Uterus (tissue), 4 donors: ENCODE measurements around the gene UBE2Z. TPM values are rescaled to one million over a fixed set of nuclear protein-coding genes. Genes with fewer than 3 reads are reported as not detected.

Experiments
- DNase-seq, 2 donors: peaks; one replicate each; pipeline ENCODE4 v3.0.0-alpha.2; 2019 to 2020
- H3K27ac ChIP-seq, 2 donors: fragments of 200-600 bp; sonication (generic); 1 replicate in 1 of 2; 2 replicates in 1 of 2; pipeline ENCODE4 v1.5.1; 2016 to 2018
- H3K27me3 ChIP-seq, 2 donors: fragments of 200-600 bp; sonication (generic); one replicate each; pipeline ENCODE4 v1.5.1; 2018 to 2019; ENCODE audit warnings: control low read depth in 1 of 2
- H3K36me3 ChIP-seq, 2 donors: fragments of 200-600 bp; sonication (generic); one replicate each; pipeline ENCODE4 v1.5.1; 2019; ENCODE audit warnings: control low read depth in 1 of 2
- H3K4me1 ChIP-seq, 2 donors: fragments of 200-600 bp; sonication (generic); one replicate each; pipeline ENCODE4 v1.5.1; 2018 to 2019; ENCODE audit warnings: control low read depth in 1 of 2
- H3K4me3 ChIP-seq, 2 donors: fragments of 200-600 bp; sonication (generic); 1 replicate in 1 of 2; 2 replicates in 1 of 2; pipeline ENCODE4 v1.5.1; 2018 to 2019; ENCODE audit warnings: mild to moderate bottlenecking in 1 of 2
- H3K9me3 ChIP-seq, 2 donors: fragments of 200-600 bp; sonication (generic); one replicate each; pipeline ENCODE4 v1.5.1; 2019; ENCODE audit warnings: control low read depth in 1 of 2
- CTCF ChIP-seq, 4 experiments: fragments of 200-600 bp in 2 of 4; fragments of 450-650 bp in 2 of 4; sonication (generic) in 2 of 4; IDR thresholded peaks; one replicate each; pipeline ENCODE4 v1.5.1; 2016 to 2019; ENCODE audit warnings: antibody characterized with exemption in 4 of 4, mild to moderate bottlenecking in 2 of 4, moderate library complexity in 1 of 4
- POLR2A ChIP-seq, 2 donors: fragments of 450-650 bp; IDR thresholded peaks; one replicate each; pipeline ENCODE4 v1.6.1; 2016; ENCODE audit warnings: antibody characterized with exemption in 2 of 2, mild to moderate bottlenecking in 1 of 2, moderate library complexity in 1 of 2
- intact Hi-C: fragments of 100-400 bp; cut with DNase I; formaldehyde crosslinking; loops from one replicate; pipeline ENCODE4 v1.15.1; 2023; ENCODE audit warnings: low total_unique reads
- total RNA-seq, 4 donors: library from RNA; depleted of rRNA in 3 of 4; stranded (reverse); fragments of >200 nt in 3 of 4; gene quantifications; one replicate each; pipeline versions ENCODE4 v1.1.0 to v1.2.4, GENCODE V29; 2014 to 2023
- donor health status: DM: yes; HTN: yes; CAD: no.

The UBE2Z gene
- total RNA-seq, 4 donors from 2014 or later, result 25.0 to 77.9 (median 59.4) TPM

- Histone ChIP-seq H3K27me3 (no peaks in the 10 kb centered on the region), H3K4me3 (no peak overlapping the region), H3K9me3 (no peaks in the 10 kb centered on the region), H3K27ac (no peak overlapping the region), H3K4me1 (no peaks in the 10 kb centered on the region), H3K36me3 (no peaks in the 10 kb centered on the region)
- no peak for TF ChIP-seq POLR2A (IDR thresholded peaks at IDR 0.05)
- TF ChIP-seq CTCF (IDR thresholded peaks at IDR 0.05), result no peak
- intact Hi-C loops, result no loop called here
- DNase-seq, result no peak
Measured at GRCh38 chr17:48927978-48928745, 20.0 kb downstream of the UBE2Z start.

- Histone ChIP-seq H3K27ac (no peak overlapping the region), H3K27me3 (no peaks in the 10 kb centered on the region), H3K36me3 (no peaks in the 10 kb centered on the region), H3K9me3 (no peaks in the 10 kb centered on the region), H3K4me1 (no peaks in the 10 kb centered on the region), H3K4me3 (no peak overlapping the region)
- TF ChIP-seq POLR2A (IDR thresholded peaks at IDR 0.05) (no peak), CTCF (IDR thresholded peaks at IDR 0.05) (no peak)
- no peak for DNase-seq
- intact Hi-C loops, result no loop called here
Measured at GRCh38 chr17:48928876-48929811, 20.9 kb downstream of the UBE2Z start.

- TF ChIP-seq CTCF (IDR thresholded peaks at IDR 0.05) (no peak), POLR2A (IDR thresholded peaks at IDR 0.05) (no peak)
- no peak for DNase-seq
- Histone ChIP-seq H3K27ac (no peak overlapping the region), H3K27me3 (no peaks in the 10 kb centered on the region), H3K36me3 (no peaks in the 10 kb centered on the region), H3K4me3 (no peak overlapping the region), H3K4me1 (no peaks in the 10 kb centered on the region), H3K9me3 (no peaks in the 10 kb centered on the region)
- intact Hi-C loops, result no loop called here
Measured at GRCh38 chr17:48929812-48930165, 21.6 kb downstream of the UBE2Z start.

- H3K36me3 ChIP-seq, result no peaks in the 10 kb centered on the region
Measured at GRCh38 chr17:48930435-48930873, 22.2 kb downstream of the UBE2Z start.

More at GRCh38 chr17:48930435-48930873, 22.2 kb downstream of the UBE2Z start:
- intact Hi-C loops, result no loop called here
- H3K9me3 ChIP-seq, result no peaks in the 10 kb centered on the region
- TF ChIP-seq CTCF (IDR thresholded peaks at IDR 0.05) (no peak), POLR2A (IDR thresholded peaks at IDR 0.05) (no peak)
- no peak overlapping the region for H3K27ac ChIP-seq
- no peaks in the 10 kb centered on the region for H3K4me1 ChIP-seq
- DNase-seq, result no peak
- no peak overlapping the region for H3K4me3 ChIP-seq
- no peaks in the 10 kb centered on the region for H3K27me3 ChIP-seq
